Measurements from ENCODE around the gene FOXP1. TPM values are rescaled to one million over a fixed set of nuclear protein-coding genes. Genes with fewer than 3 reads are reported as not detected.

Gene FOXP1
- total and polyA plus RNA-seq, 2 of the 8 experiments (the other 6 are each of a cell fraction or from before 2014, with no cell fraction given) = 13.9 to 25.4 TPM

DNA sequence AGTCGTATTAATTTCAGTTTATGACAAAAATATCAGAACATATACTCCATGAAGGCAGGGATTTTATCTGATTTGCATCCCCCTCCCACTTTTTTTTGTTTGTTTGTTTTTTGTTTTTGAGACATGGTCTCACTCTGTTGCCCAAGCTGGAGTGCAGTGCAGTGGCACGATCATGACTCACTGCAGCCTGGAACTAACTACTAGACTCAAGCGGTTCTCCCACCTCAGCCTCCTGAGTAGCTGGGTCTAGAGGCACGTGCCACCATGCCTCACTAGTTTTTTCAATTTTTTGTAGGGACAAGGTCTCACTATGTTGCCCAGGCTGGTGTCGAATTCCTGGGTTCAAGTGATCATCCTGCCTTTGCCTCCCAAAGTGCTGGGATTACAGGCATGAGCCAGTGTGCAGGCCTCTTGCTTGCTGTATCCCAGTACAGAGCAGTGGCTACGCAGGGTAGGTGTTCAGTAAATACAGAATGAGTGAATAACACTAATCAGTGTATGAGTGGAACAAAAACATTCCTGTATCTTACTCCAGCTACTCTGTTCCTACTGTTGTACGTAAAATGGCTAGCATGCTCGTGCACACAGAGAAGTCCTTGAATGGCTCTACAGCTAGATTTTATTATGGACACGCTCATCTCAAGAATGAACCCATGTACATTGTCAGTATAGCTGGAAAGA, 272.4 kb downstream of the FOXP1 start:
- FAIRE-seq (no peak), DNase-seq (ENCODE audit: low read depth in 1 of 2, low spot score in 2 of 2) (no peak)
- Histone ChIP-seq H4K91ac (replicated peaks; ENCODE audit: insufficient read length, low read length) (no peak overlapping the region), H4K5ac (ENCODE audit: insufficient read length, low read depth, low read length) (no peak overlapping the region), H4K8ac (ENCODE audit: extremely low read depth, insufficient read depth, low read length) (no peak overlapping the region), H2AFZ (ENCODE audit: low read length) (no peak overlapping the region), H3K27ac (ENCODE audit: low read depth, low read length) (no peak overlapping the region), H2AK5ac (ENCODE audit: low read depth, low read length) (no peak overlapping the region), H2BK12ac (ENCODE audit: low read depth, low read length) (no peak overlapping the region), H2BK5ac (ENCODE audit: low read depth, low read length) (no peak overlapping the region), H3K14ac (ENCODE audit: insufficient read length) (no peak overlapping the region), H3K23ac (ENCODE audit: insufficient read length) (no peak overlapping the region), H3K4me3 (ENCODE audit: extremely low read depth in 1 of 4, insufficient read depth in 2 of 4, low read depth in 3 of 4, low read length in 4 of 4) (no peak overlapping the region), H3K18ac (ENCODE audit: extremely low read depth, low read length) (no peak overlapping the region), H3K36me3 (ENCODE audit: control insufficient read depth in 2 of 4, insufficient read depth in 4 of 4, low read length in 3 of 4) (no peaks in the 10 kb centered on the region), H3K4me1 (replicated peaks in 1 of 4; ENCODE audit: control insufficient read depth in 3 of 4, insufficient read depth in 4 of 4, low read length in 3 of 4) (peaks cover 0 to 13% (median 6%) of the 10 kb centered on the region in 4 experiments; a peak in 5 of 7 replicates), H3K4me2 (ENCODE audit: insufficient read depth in 1 of 2, low read depth in 2 of 2, low read length in 2 of 2) (no peak overlapping the region), H2BK15ac (ENCODE audit: low read length) (no peak overlapping the region), H2BK120ac (replicated peaks; ENCODE audit: low read depth, low read length) (no peak overlapping the region), H3K27me3 (replicated peaks in 1 of 4; ENCODE audit: control insufficient read depth in 3 of 4, extremely low read depth in 1 of 4, insufficient read depth in 3 of 4, low read length in 3 of 4) (no peaks in the 10 kb centered on the region), H3K9me3 (ENCODE audit: insufficient read depth in 2 of 2, low read depth in 1 of 2, low read length in 1 of 2) (no peaks in the 10 kb centered on the region), H3K79me2 (ENCODE audit: control insufficient read depth in 1 of 2, insufficient read depth in 2 of 2, low read length in 2 of 2) (0 out of 4 replicates have a peak, but pooled peaks cover 0 to 2% of the 10 kb centered on the region in 2 experiments), H3K23me2 (ENCODE audit: low read depth, low read length) (no peaks in the 10 kb centered on the region), H3K79me1 (ENCODE audit: low read depth, low read length) (no peaks in the 10 kb centered on the region), H3K9ac (replicated peaks in 1 of 4; ENCODE audit: extremely low read depth in 1 of 4, low read depth in 3 of 4, low read length in 3 of 4) (no peak overlapping the region), H3K4ac (replicated peaks; ENCODE audit: insufficient read length, low read depth, low read length) (no peak overlapping the region), H2BK20ac (ENCODE audit: low read length) (no peak overlapping the region), H4K20me1 (replicated peaks in 1 of 2; ENCODE audit: control insufficient read depth in 1 of 2, insufficient read depth in 2 of 2, low read length in 2 of 2) (no peaks in the 10 kb centered on the region), H3K56ac (replicated peaks; ENCODE audit: insufficient read length, low read depth, low read length) (no peak overlapping the region)
- TF ChIP-seq SUZ12 (IDR thresholded peaks at IDR 0.05; ENCODE audit: low read length) (no peak), CBX8 (IDR thresholded peaks at IDR 0.05; ENCODE audit: borderline replicate concordance, low read depth, low read length) (no peak)
- 88% methylated on average over 9 of the region's 9 CpGs; no CpG with 5 or more reads in 1 of the 2 experiments for WGBS, 2 experiments (ENCODE audit: extremely low coverage in 1 of 2, insufficient coverage in 1 of 2, insufficient read length in 1 of 2, insufficient replicate concordance in 2 of 2, low coverage in 1 of 2, low lambda C conversion rate in 2 of 2, missing lambda C conversion rate in 1 of 2)
- ChIA-PET CTCF (ENCODE audit: partially characterized antibody) (interaction anchor here (1.2 kb wide), 1 partner anchor 86 kb away, joined by 3 read pairs; no protein-coding TSS in a partner anchor), POLR2A (ENCODE audit: partially characterized antibody) (no interaction called here)

Data from H1 (cell line).